Astrocyte (in vitro differentiated cells and primary cell): Measurements from ENCODE around the gene MBD5.

Source experiments
- EZH2 ChIP-seq: IDR thresholded peaks from 2 replicates; pipeline ENCODE4 v1.6.1; 2012; ENCODE audit warnings: mild to moderate bottlenecking, low read length, inconsistent platforms; ENCODE audit not compliant: insufficient read depth
- TF ChIP-seq, protein P1 (sequence below): IDR thresholded peaks from 2 replicates; pipeline ENCODE4 v1.5.1; 2011; ENCODE audit warnings: low read depth, mild to moderate bottlenecking, inconsistent platforms, low read length, moderate library complexity; ENCODE audit not compliant: insufficient read depth

GRCh38 chr2:148202237-148202636, 181.3 kb downstream of the MBD5 start:
- TF ChIP-seq, protein P1, sequence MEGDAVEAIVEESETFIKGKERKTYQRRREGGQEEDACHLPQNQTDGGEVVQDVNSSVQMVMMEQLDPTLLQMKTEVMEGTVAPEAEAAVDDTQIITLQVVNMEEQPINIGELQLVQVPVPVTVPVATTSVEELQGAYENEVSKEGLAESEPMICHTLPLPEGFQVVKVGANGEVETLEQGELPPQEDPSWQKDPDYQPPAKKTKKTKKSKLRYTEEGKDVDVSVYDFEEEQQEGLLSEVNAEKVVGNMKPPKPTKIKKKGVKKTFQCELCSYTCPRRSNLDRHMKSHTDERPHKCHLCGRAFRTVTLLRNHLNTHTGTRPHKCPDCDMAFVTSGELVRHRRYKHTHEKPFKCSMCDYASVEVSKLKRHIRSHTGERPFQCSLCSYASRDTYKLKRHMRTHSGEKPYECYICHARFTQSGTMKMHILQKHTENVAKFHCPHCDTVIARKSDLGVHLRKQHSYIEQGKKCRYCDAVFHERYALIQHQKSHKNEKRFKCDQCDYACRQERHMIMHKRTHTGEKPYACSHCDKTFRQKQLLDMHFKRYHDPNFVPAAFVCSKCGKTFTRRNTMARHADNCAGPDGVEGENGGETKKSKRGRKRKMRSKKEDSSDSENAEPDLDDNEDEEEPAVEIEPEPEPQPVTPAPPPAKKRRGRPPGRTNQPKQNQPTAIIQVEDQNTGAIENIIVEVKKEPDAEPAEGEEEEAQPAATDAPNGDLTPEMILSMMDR = no peak
- no peak for TF ChIP-seq EZH2
